ENCODE data around the gene ERCC5. TPM values are rescaled to one million over a fixed set of nuclear protein-coding genes. Genes with fewer than 3 reads are reported as not detected.

The ERCC5 gene
- total RNA-seq, 2 experiments from 2014 or later = 59.4 to 66.5 TPM

- Mint-ChIP-seq H3K4me1 (ENCODE audit: low read depth) (peaks cover 13% of the 10 kb centered on the region), H3K36me3 (ENCODE audit: low read depth) (peaks cover 30% of the 10 kb centered on the region), H3K27me3 (no peaks in the 10 kb centered on the region), H3K4me3 (no peak overlapping the region), H3K27ac (no peak overlapping the region), H3K9me3 (no peaks in the 10 kb centered on the region)
- CTCF ChIA-PET = no interaction called here
- no peak for ATAC-seq
- TF ChIP-seq CTCF (IDR thresholded peaks at IDR 0.05) = no peak
- POLR2A ChIA-PET = no interaction called here
- intact Hi-C loops (cut with micrococcal nuclease) = no loop called here
- DNase-seq = no peak
Measured at GRCh38 chr13:102817907-102818306, 27.9 kb upstream of the ERCC5 start.

GRCh38 chr13:102825400-102825799 lies 20.4 kb upstream of the ERCC5 start:
- no peak for DNase-seq
- ATAC-seq = no peak
- Mint-ChIP-seq H3K36me3 (ENCODE audit: low read depth) (peaks cover 24% of the 10 kb centered on the region), H3K4me3 (no peak overlapping the region), H3K27ac (no peak overlapping the region), H3K4me1 (ENCODE audit: low read depth) (no peaks in the 10 kb centered on the region), H3K9me3 (no peaks in the 10 kb centered on the region), H3K27me3 (no peaks in the 10 kb centered on the region)
- ChIA-PET POLR2A (no interaction called here), CTCF (no interaction called here)
- intact Hi-C loops (cut with micrococcal nuclease) = no loop called here
- TF ChIP-seq CTCF (IDR thresholded peaks at IDR 0.05) = no peak

- ATAC-seq = no peak
- no peak overlapping the region for H3K27ac Mint-ChIP-seq
- H3K4me1 Mint-ChIP-seq (ENCODE audit: low read depth) = no peaks in the 10 kb centered on the region
- H3K27me3 Mint-ChIP-seq = no peaks in the 10 kb centered on the region
- ChIA-PET CTCF (no interaction called here), POLR2A (no interaction called here)
- TF ChIP-seq CTCF (IDR thresholded peaks at IDR 0.05) = no peak
- no peak overlapping the region for H3K4me3 Mint-ChIP-seq
- intact Hi-C loops (cut with micrococcal nuclease) = no loop called here
- peaks cover 24% of the 10 kb centered on the region for H3K36me3 Mint-ChIP-seq (ENCODE audit: low read depth)
- no peaks in the 10 kb centered on the region for H3K9me3 Mint-ChIP-seq
- no peak for DNase-seq
Measured at GRCh38 chr13:102825921-102826706, 19.7 kb upstream of the ERCC5 start.

GRCh38 chr13:102830646-102831045 lies 15.2 kb upstream of the ERCC5 start:
- POLR2A ChIA-PET = no interaction called here
- no peak for ATAC-seq
- TF ChIP-seq CTCF (IDR thresholded peaks at IDR 0.05) = no peak

GRCh38 chr13:102836471-102836870 lies 9.4 kb upstream of the ERCC5 start:
- Mint-ChIP-seq H3K9me3 (no peaks in the 10 kb centered on the region), H3K27me3 (no peaks in the 10 kb centered on the region), H3K27ac (no peak overlapping the region), H3K4me3 (no peak overlapping the region), H3K36me3 (ENCODE audit: low read depth) (peaks cover 12% of the 10 kb centered on the region), H3K4me1 (ENCODE audit: low read depth) (no peaks in the 10 kb centered on the region)
- no peak for DNase-seq
- POLR2A ChIA-PET = interaction anchor here (0.6 to 2.4 kb wide), 2 partner anchors 9 to 28 kb away, joined by 3 to 13 read pairs; partner anchors contain the start of gene ERCC5
- CTCF ChIA-PET = no interaction called here
- TF ChIP-seq CTCF (IDR thresholded peaks at IDR 0.05) = no peak
- intact Hi-C loops (cut with micrococcal nuclease) = no loop called here
- no peak for ATAC-seq

More at GRCh38 chr13:102830646-102831045, 15.2 kb upstream of the ERCC5 start:
- Mint-ChIP-seq H3K4me1 (ENCODE audit: low read depth) (no peaks in the 10 kb centered on the region), H3K27ac (no peak overlapping the region), H3K9me3 (no peaks in the 10 kb centered on the region), H3K36me3 (ENCODE audit: low read depth) (peaks cover 9% of the 10 kb centered on the region), H3K4me3 (no peak overlapping the region), H3K27me3 (no peaks in the 10 kb centered on the region)
- intact Hi-C loops (cut with micrococcal nuclease) = no loop called here
- DNase-seq = no peak
- CTCF ChIA-PET = no interaction called here
